Astrocyte (in vitro differentiated cells and primary cell): ENCODE results near the gene MNAT1.

Experiments
- EZH2 ChIP-seq: IDR thresholded peaks from 2 replicates; pipeline ENCODE4 v1.6.1; 2012; ENCODE audit warnings: mild to moderate bottlenecking, low read length, inconsistent platforms; ENCODE audit not compliant: insufficient read depth
- TF ChIP-seq, protein P1 (sequence below): IDR thresholded peaks from 2 replicates; pipeline ENCODE4 v1.5.1; 2011; ENCODE audit warnings: low read depth, mild to moderate bottlenecking, inconsistent platforms, low read length, moderate library complexity; ENCODE audit not compliant: insufficient read depth

GRCh38 chr14:60935319-60935718, 200.8 kb downstream of the MNAT1 start:
- TF ChIP-seq, protein P1, sequence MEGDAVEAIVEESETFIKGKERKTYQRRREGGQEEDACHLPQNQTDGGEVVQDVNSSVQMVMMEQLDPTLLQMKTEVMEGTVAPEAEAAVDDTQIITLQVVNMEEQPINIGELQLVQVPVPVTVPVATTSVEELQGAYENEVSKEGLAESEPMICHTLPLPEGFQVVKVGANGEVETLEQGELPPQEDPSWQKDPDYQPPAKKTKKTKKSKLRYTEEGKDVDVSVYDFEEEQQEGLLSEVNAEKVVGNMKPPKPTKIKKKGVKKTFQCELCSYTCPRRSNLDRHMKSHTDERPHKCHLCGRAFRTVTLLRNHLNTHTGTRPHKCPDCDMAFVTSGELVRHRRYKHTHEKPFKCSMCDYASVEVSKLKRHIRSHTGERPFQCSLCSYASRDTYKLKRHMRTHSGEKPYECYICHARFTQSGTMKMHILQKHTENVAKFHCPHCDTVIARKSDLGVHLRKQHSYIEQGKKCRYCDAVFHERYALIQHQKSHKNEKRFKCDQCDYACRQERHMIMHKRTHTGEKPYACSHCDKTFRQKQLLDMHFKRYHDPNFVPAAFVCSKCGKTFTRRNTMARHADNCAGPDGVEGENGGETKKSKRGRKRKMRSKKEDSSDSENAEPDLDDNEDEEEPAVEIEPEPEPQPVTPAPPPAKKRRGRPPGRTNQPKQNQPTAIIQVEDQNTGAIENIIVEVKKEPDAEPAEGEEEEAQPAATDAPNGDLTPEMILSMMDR, result no peak
- TF ChIP-seq EZH2, result no peak
